ENCODE results near the gene SUN1. TPM values are rescaled to one million over a fixed set of nuclear protein-coding genes. Genes with fewer than 3 reads are reported as not detected.
"Not testable (repeated sequence)": the region's sequence is repeated elsewhere in the genome, so short reads cannot be mapped to it uniquely, and the experiment has no call there.

Gene SUN1
- total RNA-seq (2014; rRNA removed; shearing (Covaris generic)) = 55.9 and 107 TPM in 2 replicates

GRCh38 chr7:832167-832967 lies at the start of gene SUN1:
TSS of gene SUN1 (plus strand) at chr7:832476. CDS start at chr7:832525, 49 bp downstream.
- DNase-seq (ENCODE audit: low spot score) = no peak
- in situ Hi-C loops (cut with HindIII; ENCODE audit: low sequenced_read_pairs) = no loop called here

GRCh38 chr7:782718-783449 lies 49.4 kb upstream of the SUN1 start:
- no peak for DNase-seq (ENCODE audit: low spot score)
- in situ Hi-C loops (cut with HindIII; ENCODE audit: low sequenced_read_pairs) = no loop called here

GRCh38 chr7:783556-784490 lies 48.5 kb upstream of the SUN1 start:
- no peak for DNase-seq (ENCODE audit: low spot score)
- in situ Hi-C loops (cut with HindIII; ENCODE audit: low sequenced_read_pairs) = no loop called here

GRCh38 chr7:784971-785370 lies 47.3 kb upstream of the SUN1 start:
- in situ Hi-C loops (cut with HindIII; ENCODE audit: low sequenced_read_pairs) = no loop called here
- DNase-seq (ENCODE audit: low spot score) = no peak

GRCh38 chr7:785416-785815 lies 46.9 kb upstream of the SUN1 start:
- in situ Hi-C loops (cut with HindIII; ENCODE audit: low sequenced_read_pairs) = no loop called here
- DNase-seq (ENCODE audit: low spot score) = no peak

GRCh38 chr7:786472-787255 lies 45.6 kb upstream of the SUN1 start:
- in situ Hi-C loops (cut with HindIII; ENCODE audit: low sequenced_read_pairs) = no loop called here
- DNase-seq (ENCODE audit: low spot score) = peak; percentile 28

- in situ Hi-C loops (cut with HindIII; ENCODE audit: low sequenced_read_pairs) = no loop called here
- DNase-seq (ENCODE audit: low spot score) = no peak
These were observed 44.7 kb upstream of the SUN1 start for GRCh38 chr7:787332-788240.

GRCh38 chr7:791519-791918 lies 40.8 kb upstream of the SUN1 start:
- in situ Hi-C loops (cut with HindIII; ENCODE audit: low sequenced_read_pairs) = no loop called here
- no peak for DNase-seq (ENCODE audit: low spot score)

- DNase-seq (ENCODE audit: low spot score) = no peak
- in situ Hi-C loops (cut with HindIII; ENCODE audit: low sequenced_read_pairs) = no loop called here
These were observed 38.1 kb upstream of the SUN1 start for GRCh38 chr7:794207-794606.

- in situ Hi-C loops (cut with HindIII; ENCODE audit: low sequenced_read_pairs) = no loop called here
- DNase-seq (ENCODE audit: low spot score) = no peak
These were observed 37.5 kb upstream of the SUN1 start for GRCh38 chr7:794671-795329.

GRCh38 chr7:796434-797169 lies 35.7 kb upstream of the SUN1 start:
- DNase-seq (ENCODE audit: low spot score); in situ Hi-C loops (cut with HindIII; ENCODE audit: low sequenced_read_pairs): not testable (repeated sequence)

GRCh38 chr7:798921-799470 lies 33.3 kb upstream of the SUN1 start:
- DNase-seq (ENCODE audit: low spot score) = no peak
- in situ Hi-C loops (cut with HindIII; ENCODE audit: low sequenced_read_pairs) = no loop called here

- in situ Hi-C loops (cut with HindIII; ENCODE audit: low sequenced_read_pairs) = no loop called here
These were observed 31.6 kb upstream of the SUN1 start for GRCh38 chr7:800692-801091.

GRCh38 chr7:801351-801750 lies 30.9 kb upstream of the SUN1 start:
- in situ Hi-C loops (cut with HindIII; ENCODE audit: low sequenced_read_pairs); DNase-seq (ENCODE audit: low spot score): not testable (repeated sequence)

More at GRCh38 chr7:800692-801091, 31.6 kb upstream of the SUN1 start:
- no peak for DNase-seq (ENCODE audit: low spot score)

- DNase-seq (ENCODE audit: low spot score) = peak; percentile 64
- in situ Hi-C loops (cut with HindIII; ENCODE audit: low sequenced_read_pairs) = no loop called here
These were observed 30.3 kb upstream of the SUN1 start for GRCh38 chr7:801940-802381.

GRCh38 chr7:802500-803242 lies 29.6 kb upstream of the SUN1 start:
- in situ Hi-C loops (cut with HindIII; ENCODE audit: low sequenced_read_pairs) = no loop called here
- no peak for DNase-seq (ENCODE audit: low spot score)
